H9 (cell line): ENCODE measurements around the gene ZNF524. TPM values are rescaled to one million over a fixed set of nuclear protein-coding genes. Genes with fewer than 3 reads are reported as not detected.

ENCODE experiments used
- DNase-seq: peaks from one replicate; pipeline ENCODE4 v3.0.0-alpha.2; 2017
- H2AFZ ChIP-seq: one replicate; pipeline ENCODE4 v1.6.1; 2013; ENCODE audit warnings: mild to moderate bottlenecking, low read length, control low read depth, moderate library complexity
- H2AK5ac ChIP-seq: 2 replicates; pipeline ENCODE4 v1.6.1; 2013; ENCODE audit warnings: low read length, control low read depth, mixed read lengths; ENCODE audit not compliant: insufficient read length
- H2BK120ac ChIP-seq: one replicate; pipeline ENCODE4 v1.6.1; 2013; ENCODE audit warnings: low read depth, mild to moderate bottlenecking, low read length, control low read depth, inconsistent platforms; ENCODE audit not compliant: poor library complexity, severe bottlenecking
- H2BK12ac ChIP-seq: 2 replicates; pipeline ENCODE4 v1.6.1; 2013; ENCODE audit warnings: low read length, control low read depth, mixed read lengths, low read depth; ENCODE audit not compliant: insufficient read length
- H2BK15ac ChIP-seq: 2 replicates; pipeline ENCODE4 v1.6.1; 2013; ENCODE audit warnings: low read depth, low read length, control low read depth
- H2BK20ac ChIP-seq: one replicate; pipeline ENCODE4 v1.6.1; 2013; ENCODE audit warnings: low read depth, mild to moderate bottlenecking, low read length, control low read depth, inconsistent platforms; ENCODE audit not compliant: poor library complexity, severe bottlenecking
- H2BK5ac ChIP-seq: 2 replicates; pipeline ENCODE4 v1.6.1; 2013; ENCODE audit warnings: low read length, control low read depth, mixed read lengths; ENCODE audit not compliant: insufficient read length
- H3K14ac ChIP-seq: 2 replicates; pipeline ENCODE4 v1.6.1; 2013; ENCODE audit warnings: low read length, control low read depth; ENCODE audit not compliant: insufficient read depth
- H3K18ac ChIP-seq: 2 replicates; pipeline ENCODE4 v1.6.1; 2013; ENCODE audit warnings: low read depth, mild to moderate bottlenecking, mixed read lengths, low read length, control low read depth; ENCODE audit not compliant: insufficient read length
- H3K23ac ChIP-seq: 2 replicates; pipeline ENCODE4 v1.6.1; 2013; ENCODE audit warnings: low read length, control low read depth, mixed read lengths, low read depth; ENCODE audit not compliant: insufficient read length
- H3K23me2 ChIP-seq: 2 replicates; pipeline ENCODE4 v1.6.1; 2013; ENCODE audit warnings: low read depth, mild to moderate bottlenecking, mixed read lengths, low read length, control low read depth; ENCODE audit not compliant: insufficient read length, poor library complexity, severe bottlenecking
- H3K27ac ChIP-seq: 2 replicates; pipeline ENCODE4 v1.5.1; 2013; ENCODE audit warnings: low read length, control low read depth, mixed read lengths, low read depth; ENCODE audit not compliant: insufficient read length
- H3K27me3 ChIP-seq: 2 replicates; pipeline ENCODE4 v1.6.1; 2013; ENCODE audit warnings: low read length, control low read depth, inconsistent platforms; ENCODE audit not compliant: insufficient read depth
- H3K4ac ChIP-seq: 2 replicates; pipeline ENCODE4 v1.6.1; 2013; ENCODE audit warnings: low read depth, mild to moderate bottlenecking, control low read depth, inconsistent platforms, low read length, moderate library complexity
- H3K4me1 ChIP-seq: 2 replicates; pipeline ENCODE4 v1.6.1; 2013; ENCODE audit warnings: low read length, control low read depth, inconsistent platforms; ENCODE audit not compliant: insufficient read depth
- H3K4me2 ChIP-seq: 2 replicates; pipeline ENCODE4 v1.6.1; 2013; ENCODE audit warnings: low read length, control low read depth, mixed read lengths; ENCODE audit not compliant: insufficient read length, insufficient read depth
- H3K56ac ChIP-seq: 2 replicates; pipeline ENCODE4 v1.6.1; 2013; ENCODE audit warnings: low read depth, mild to moderate bottlenecking, mixed read lengths, low read length, control low read depth; ENCODE audit not compliant: insufficient read length
- H3K79me1 ChIP-seq: 2 replicates; pipeline ENCODE4 v1.6.1; 2013; ENCODE audit warnings: low read depth, mild to moderate bottlenecking, moderate library complexity, low read length, control low read depth, inconsistent platforms; ENCODE audit not compliant: insufficient read depth, poor library complexity, severe bottlenecking
- H3K79me2 ChIP-seq: 2 replicates; pipeline ENCODE4 v1.6.1; 2013; ENCODE audit warnings: low read length, control low read depth, inconsistent platforms; ENCODE audit not compliant: insufficient read depth
- H3K9ac ChIP-seq: 2 replicates; pipeline ENCODE4 v1.6.1; 2013; ENCODE audit warnings: low read length, control low read depth, mixed read lengths; ENCODE audit not compliant: insufficient read length; ENCODE audit errors: extremely low read depth
- H3K9me3 ChIP-seq: one replicate; pipeline ENCODE4 v1.6.1; 2013; ENCODE audit warnings: low read depth, low read length, inconsistent platforms; ENCODE audit not compliant: control insufficient read depth
- H3T11ph ChIP-seq: one replicate; pipeline ENCODE4 v1.6.1; 2013; ENCODE audit warnings: mild to moderate bottlenecking, low read length, control low read depth, inconsistent platforms
- H4K20me1 ChIP-seq: one replicate; pipeline ENCODE4 v1.6.1; 2013; ENCODE audit not compliant: control insufficient read depth, insufficient read length, insufficient read depth
- H4K5ac ChIP-seq: 2 replicates; pipeline ENCODE4 v1.6.1; 2013; ENCODE audit warnings: low read depth, mild to moderate bottlenecking, mixed read lengths, low read length, control low read depth; ENCODE audit not compliant: insufficient read length
- H4K8ac ChIP-seq: replicated peaks from 2 replicates; pipeline ENCODE4 v1.6.1; 2013; ENCODE audit warnings: low read length, control low read depth, mixed read lengths, low read depth; ENCODE audit not compliant: insufficient read length
- H4K91ac ChIP-seq: 2 replicates; pipeline ENCODE4 v1.6.1; 2013; ENCODE audit warnings: low read depth, mild to moderate bottlenecking, moderate library complexity, mixed read lengths, low read length, control low read depth; ENCODE audit not compliant: insufficient read length
- H3K27ac Mint-ChIP-seq, 3 experiments: 2 replicates in 2 of 3; 3 replicates in 1 of 3; pipeline ENCODE4 v1.8.0; 2020 to 2021; ENCODE audit warnings: mixed read lengths in 3 of 3, mild to moderate bottlenecking in 1 of 3, moderate library complexity in 1 of 3
- H3K27me3 Mint-ChIP-seq: 2 replicates; pipeline ENCODE4 v1.8.0; 2021; ENCODE audit warnings: low read depth, mild to moderate bottlenecking, moderate library complexity, mixed read lengths
- H3K36me3 Mint-ChIP-seq, 3 experiments: 2 replicates in 2 of 3; 3 replicates in 1 of 3; pipeline ENCODE4 v1.8.0; 2020 to 2021; ENCODE audit warnings: low read depth in 3 of 3, mixed read lengths in 3 of 3; ENCODE audit not compliant: insufficient read depth in 1 of 3
- H3K4me1 Mint-ChIP-seq, 2 experiments: 2 replicates each; pipeline ENCODE4 v1.8.0; 2020; ENCODE audit warnings: mixed read lengths in 2 of 2
- H3K4me3 Mint-ChIP-seq, 2 experiments: 2 replicates in 1 of 2; 3 replicates in 1 of 2; pipeline ENCODE4 v1.8.0; 2020 to 2021; ENCODE audit warnings: mild to moderate bottlenecking in 2 of 2, mixed read lengths in 2 of 2, moderate library complexity in 1 of 2
- H3K9me3 Mint-ChIP-seq, 2 experiments: 2 replicates in 1 of 2; 3 replicates in 1 of 2; pipeline ENCODE4 v1.8.0; 2020; ENCODE audit warnings: mild to moderate bottlenecking in 2 of 2, mixed read lengths in 2 of 2, moderate library complexity in 1 of 2
- WGBS: extraction: QIAGEN DNeasy Blood & Tissue Kit; methylation state at CpG from one replicate; pipeline ENCODE4 v1.1.7; 2013; ENCODE audit warnings: missing lambda C conversion rate, low lambda C conversion rate, mixed read lengths; ENCODE audit not compliant: insufficient read length; ENCODE audit errors: extremely low coverage; 5-methylcytosine and 5-hydroxymethylcytosine counted together
- total RNA-seq: library from RNA; stranded (reverse); gene quantifications from 2 replicates; pipeline ENCODE4 v1.2.1, GENCODE V29; 2021
- TF ChIP-seq, protein P1 (sequence below): fragments of 200-600 bp; sonication (generic); conservative IDR thresholded peaks from 3 replicates; pipeline ENCODE4 v1.8.0; 2021; ENCODE audit warnings: antibody characterized with exemption, mild to moderate bottlenecking

Gene ZNF524
- total RNA-seq, 1 experiment from 2014 or later = 3.0 TPM

DNA sequence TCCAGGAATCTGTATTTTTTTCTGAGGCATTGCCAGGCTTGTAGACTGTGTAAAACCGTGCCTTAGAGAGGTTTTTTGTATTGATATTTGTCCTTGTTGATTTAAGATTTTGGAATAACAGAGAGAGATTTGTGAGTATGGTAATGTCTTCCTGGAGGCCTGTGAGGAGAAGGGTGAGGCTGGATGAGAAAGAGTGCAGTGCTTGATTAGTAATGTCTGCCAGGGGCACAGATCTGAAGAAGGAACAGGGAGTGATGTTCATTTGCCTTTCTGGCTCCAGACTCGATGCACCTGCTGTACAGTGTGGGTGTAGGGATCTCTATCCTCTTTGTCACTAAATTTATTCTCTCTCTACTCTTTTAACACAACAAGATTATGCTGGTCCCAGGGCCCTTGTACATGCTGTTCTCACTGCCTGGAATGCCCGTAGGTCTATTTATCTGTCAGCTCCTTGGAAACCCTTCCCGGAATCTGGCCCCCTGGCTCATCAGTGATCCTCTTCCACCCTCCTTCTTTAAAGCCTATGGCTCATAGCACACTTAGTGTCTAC lies 5.0 kb upstream of the ZNF524 start:
- Histone ChIP-seq H3K23me2 (no peaks in the 10 kb centered on the region), H3T11ph (no peak overlapping the region), H2BK20ac (no peak overlapping the region), H3K9ac (no peak overlapping the region), H3K9me3 (no peaks in the 10 kb centered on the region), H3K79me2 (no peaks in the 10 kb centered on the region), H2BK15ac (no peak overlapping the region), H3K4me1 (no peaks in the 10 kb centered on the region; the same call in 1 of the 2 replicates), H3K27me3 (no peaks in the 10 kb centered on the region), H3K18ac (no peak overlapping the region), H2BK5ac (no peak overlapping the region), H2AK5ac (no peak overlapping the region), H3K4ac (no peak overlapping the region), H3K14ac (no peak overlapping the region), H4K91ac (no peak overlapping the region), H2BK120ac (no peak overlapping the region), H3K27ac (no peak overlapping the region), H2AFZ (no peak overlapping the region), H3K56ac (no peak overlapping the region), H4K5ac (no peak overlapping the region), H3K23ac (no peak overlapping the region), H4K20me1 (peaks cover 2% of the 10 kb centered on the region), H3K4me2 (no peak overlapping the region), H2BK12ac (no peak overlapping the region), H3K79me1 (no peaks in the 10 kb centered on the region), H4K8ac (no peak overlapping the region)
- Mint-ChIP-seq H3K4me3 (peak overlapping the region in 1 of 2 experiments; percentile 31; a peak in 1 of 5 replicates), H3K4me1 (peaks cover 19 to 36% of the 10 kb centered on the region in 2 experiments), H3K9me3 (no peaks in the 10 kb centered on the region; a peak in 1 of 5 replicates), H3K36me3 (peaks cover 28 to 36% (median 32%) of the 10 kb centered on the region in 3 experiments; a peak in 6 of 7 replicates), H3K27ac (0 out of 7 replicates have a peak overlapping the region, but pooled peaks of 1 of the 3 experiments have one; percentile 19), H3K27me3 (no peaks in the 10 kb centered on the region; the same call in 1 of the 2 replicates)
- TF ChIP-seq, protein P1, sequence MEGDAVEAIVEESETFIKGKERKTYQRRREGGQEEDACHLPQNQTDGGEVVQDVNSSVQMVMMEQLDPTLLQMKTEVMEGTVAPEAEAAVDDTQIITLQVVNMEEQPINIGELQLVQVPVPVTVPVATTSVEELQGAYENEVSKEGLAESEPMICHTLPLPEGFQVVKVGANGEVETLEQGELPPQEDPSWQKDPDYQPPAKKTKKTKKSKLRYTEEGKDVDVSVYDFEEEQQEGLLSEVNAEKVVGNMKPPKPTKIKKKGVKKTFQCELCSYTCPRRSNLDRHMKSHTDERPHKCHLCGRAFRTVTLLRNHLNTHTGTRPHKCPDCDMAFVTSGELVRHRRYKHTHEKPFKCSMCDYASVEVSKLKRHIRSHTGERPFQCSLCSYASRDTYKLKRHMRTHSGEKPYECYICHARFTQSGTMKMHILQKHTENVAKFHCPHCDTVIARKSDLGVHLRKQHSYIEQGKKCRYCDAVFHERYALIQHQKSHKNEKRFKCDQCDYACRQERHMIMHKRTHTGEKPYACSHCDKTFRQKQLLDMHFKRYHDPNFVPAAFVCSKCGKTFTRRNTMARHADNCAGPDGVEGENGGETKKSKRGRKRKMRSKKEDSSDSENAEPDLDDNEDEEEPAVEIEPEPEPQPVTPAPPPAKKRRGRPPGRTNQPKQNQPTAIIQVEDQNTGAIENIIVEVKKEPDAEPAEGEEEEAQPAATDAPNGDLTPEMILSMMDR = no peak
- DNase-seq = no peak
- WGBS = no CpG with 5 or more reads among the region's 4 CpGs
